ENCODE measurements around the gene MT3.
"Not testable (repeated sequence)": the region's sequence is repeated elsewhere in the genome, so short reads cannot be mapped to it uniquely, and the experiment has no call there.

Gene MT3

DNA sequence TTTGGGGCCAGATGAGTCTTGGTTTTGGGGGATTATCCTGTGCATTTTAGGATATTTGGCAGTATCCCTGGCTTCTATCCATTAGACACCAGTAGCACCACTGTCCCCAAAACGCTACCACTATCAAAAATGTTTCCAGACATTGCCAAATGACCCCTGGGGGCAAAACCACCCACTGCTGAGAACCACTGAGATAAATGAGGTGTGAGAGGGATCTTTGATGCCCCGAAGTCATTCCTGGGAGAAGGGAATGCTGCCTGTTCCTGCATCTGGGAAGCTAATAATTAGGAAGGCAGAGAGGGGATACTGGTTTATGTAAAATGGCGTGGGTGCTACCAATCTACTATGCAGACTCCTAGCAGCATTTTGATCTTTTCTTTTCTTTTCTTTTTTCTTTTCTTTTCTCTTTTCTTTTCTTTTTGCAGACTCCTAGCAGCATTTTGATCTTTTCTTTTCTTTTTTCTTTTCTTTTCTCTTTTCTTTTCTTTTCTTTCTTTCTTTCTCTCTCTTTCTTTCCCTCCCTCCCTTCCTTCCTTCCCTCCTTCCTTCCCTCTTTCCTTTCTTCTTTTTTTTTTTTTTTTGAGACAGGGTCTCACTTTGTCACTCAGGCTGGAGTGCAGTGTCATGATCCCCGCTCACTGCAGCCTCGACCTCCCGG, 8.8 kb upstream of the MT3 start:
- DNase-seq, result no peak

DNA sequence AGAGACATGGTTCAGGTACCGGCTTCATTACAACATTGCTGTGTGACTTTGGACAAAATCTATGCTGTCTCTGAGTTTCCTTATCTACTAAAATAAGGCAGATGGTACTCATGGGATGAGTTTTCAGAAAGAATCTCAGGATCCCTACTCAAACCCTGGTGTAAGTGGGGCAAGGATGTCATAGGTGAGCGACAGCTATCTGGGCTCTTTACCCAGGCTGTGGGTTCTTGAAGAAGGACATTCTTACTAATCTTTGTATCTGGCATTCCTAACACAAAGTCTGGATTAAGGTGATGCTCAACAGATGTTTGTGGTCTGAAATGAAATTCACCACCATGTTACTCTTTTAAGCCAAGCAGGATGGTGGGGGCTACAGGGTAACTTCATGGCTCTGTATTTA, 6.4 kb upstream of the MT3 start:
- not testable (repeated sequence) for DNase-seq

DNA sequence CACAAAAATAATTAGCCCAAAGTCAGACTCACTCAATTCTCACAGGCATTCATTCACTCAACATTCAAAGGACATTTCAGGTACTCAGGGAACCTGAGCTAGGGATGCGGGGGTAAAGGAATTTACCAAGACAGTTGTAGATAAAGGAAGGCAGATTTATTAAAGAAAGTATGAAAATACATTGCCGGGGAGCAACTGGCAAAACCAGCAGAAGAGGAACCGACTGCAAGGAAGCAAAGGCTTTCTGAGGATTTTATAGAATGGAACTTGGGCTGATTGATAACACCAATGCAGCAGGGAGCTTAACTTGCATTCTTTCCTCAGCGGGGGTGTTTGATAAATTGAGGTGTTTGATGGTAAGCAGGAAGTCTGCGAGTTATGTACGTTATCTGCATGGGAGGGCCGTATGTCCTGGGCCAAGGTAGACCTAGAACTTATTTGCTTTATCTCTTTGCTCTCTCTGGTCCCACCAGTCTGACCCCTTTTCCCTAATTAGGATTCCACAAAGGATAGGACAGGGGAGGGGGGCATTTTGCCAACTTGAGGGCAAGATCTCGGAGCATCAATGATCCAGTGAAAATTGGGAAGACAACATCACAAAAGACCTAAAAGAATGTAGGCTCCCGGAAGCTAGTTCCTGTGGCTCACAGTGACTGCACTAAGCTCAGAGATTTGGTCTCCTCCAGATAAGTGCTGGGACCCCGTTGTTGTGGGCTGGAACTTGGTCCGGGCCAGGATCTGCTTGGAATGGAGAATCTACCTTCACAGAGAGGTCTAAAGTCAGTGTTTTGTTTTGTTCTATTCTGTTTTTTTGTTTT, 5.8 kb upstream of the MT3 start:
- no peak for DNase-seq

DNA sequence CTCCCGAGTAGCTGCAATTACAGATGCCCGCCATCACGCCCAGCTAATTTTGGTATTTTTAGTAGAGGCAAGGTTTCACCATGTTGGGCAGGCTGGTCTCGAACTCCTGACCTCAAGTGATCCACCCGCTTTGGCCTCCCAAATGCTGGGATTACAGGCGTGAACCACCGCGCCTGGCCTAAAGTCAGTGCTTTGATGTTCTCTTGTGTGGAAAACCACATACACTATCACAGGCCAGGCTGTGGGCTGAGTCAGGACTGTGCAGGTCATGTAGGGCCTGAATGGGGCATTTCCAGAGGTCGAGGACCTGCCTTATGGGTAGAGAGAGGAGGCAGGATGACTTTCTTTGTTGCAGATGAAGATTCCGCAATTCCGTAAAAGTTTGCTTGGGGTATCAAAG, 5.1 kb upstream of the MT3 start:
- no peak for DNase-seq

DNA sequence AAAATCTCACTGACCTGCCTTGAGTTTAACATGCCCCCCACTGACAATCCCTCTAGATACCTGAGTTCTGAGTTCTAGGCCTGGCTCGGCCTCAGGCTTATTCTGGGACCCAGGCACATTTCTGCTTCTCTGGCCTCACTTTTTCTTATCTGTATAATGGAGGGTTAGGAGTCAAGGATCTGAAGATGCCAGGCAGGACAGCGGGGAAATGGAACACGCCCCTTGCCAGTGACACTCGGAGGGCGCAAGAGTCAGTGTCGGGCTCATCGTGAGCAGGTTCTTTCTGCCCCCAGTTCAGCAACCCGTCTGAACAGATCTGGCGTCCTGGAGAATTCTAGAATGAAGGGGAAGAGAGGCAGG, 567 bp upstream of the MT3 start:
- DNase-seq, result no peak

DNA sequence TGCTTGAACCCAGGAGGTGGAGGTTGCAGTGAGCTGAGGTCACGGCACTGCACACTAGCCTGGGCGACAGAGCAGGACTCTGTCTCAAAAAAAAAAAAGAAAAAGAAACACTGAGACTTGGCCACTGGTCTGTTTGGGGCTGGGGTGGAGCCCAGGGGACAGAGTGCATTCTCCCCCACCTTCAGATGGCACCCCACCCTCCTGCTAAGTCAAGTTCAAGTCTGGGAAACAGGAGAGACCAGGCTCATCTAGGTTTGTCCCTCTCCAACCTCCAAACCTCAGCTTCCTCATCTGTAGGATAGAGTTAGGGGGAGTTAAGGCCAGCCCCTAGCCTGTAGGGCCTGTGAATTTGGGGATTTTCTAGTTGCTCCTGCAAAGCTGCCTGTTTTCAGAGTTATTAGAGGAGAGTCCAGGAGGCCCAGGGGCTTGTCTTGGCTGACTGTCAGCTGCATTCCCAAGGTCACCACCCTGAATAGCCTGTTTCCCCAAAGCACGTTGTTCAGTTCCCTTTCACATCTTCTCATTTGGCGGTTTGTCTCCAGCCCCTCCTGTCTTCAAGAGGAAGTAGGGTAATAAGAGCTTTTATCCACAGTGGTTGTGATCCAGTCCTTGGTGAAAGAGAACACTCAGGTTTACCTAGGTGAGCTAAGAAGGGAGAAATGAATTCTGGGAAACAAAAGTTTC, 2.2 kb downstream of the MT3 start:
- DNase-seq, result no peak

DNA sequence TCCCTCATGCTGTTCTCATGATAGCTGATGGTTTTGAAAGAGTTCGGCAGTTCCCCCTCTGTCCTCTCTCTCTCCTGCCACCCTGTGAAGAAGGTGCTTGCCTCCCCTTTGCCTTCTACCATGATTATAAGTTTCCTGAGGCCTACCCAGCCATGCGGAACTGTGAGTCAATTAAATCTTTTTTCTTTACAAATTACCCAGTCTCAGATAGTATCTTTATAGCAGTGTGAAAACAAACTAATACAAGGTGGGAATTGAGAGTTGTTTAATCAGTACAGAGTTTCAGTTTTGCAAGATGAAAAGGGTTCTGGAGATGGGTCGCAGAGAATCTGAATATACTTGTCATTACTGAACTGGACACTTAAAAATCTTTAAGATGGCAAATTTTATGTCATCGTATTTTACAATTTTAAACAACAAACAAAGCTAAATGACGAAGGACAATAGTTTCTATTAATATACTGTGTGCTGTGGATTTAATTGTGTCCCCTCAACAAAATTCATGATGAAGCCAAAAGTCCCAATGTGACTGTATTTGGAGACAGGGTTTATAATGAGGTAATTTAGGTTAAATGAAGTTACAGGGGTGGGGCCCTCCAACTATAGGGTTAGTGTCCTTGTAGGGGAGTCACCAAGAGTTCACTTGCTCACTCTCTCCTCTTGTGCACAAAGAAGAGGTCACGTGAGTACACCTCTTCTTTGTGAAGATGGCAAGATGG, 4.4 kb downstream of the MT3 start:
- no peak for DNase-seq

DNA sequence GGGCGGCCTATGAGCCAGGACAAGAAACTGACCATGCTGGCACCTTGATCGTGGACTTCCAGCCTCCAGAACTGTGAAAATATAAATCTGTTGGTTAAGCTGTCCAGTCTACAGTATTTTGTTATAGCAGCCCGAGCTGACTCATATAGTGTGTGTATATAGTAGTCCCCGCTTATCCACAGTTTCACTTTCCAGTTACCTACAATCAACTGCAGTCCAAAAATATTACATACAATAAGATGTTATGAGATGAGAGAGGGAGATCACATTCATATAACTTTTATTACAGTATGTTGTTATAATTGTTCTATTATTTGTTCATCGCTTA, 4.9 kb downstream of the MT3 start:
- no peak for DNase-seq

DNA sequence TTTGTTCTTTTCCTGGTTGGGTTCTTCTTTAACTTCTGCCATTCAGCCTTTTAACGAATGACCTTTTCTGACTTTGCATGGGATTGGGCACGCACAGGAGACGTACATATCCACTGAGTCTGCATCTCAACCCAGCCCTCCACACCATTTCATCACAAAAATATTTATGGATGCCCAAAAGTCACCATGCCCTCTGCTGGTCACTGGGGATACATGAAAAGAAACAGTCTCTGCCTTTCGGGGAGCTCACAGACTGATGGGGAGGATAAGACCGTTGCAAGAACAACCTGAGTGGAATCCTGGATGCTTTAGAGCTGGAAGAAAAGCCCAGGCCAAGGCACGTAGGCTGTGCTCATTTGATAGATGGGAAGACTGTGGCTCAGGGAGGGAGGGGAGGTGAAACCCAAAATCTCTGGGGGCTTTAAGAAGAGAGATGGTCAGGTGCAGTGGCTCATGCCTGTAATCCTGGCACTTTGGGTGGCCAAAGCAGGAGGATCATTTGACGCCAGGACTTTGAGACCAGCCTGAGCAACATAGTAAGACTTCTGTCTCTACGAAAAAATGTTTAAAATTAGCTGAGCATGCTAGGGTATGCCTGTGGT, 11.2 kb downstream of the MT3 start:
- peak; percentile 43 for DNase-seq

DNA sequence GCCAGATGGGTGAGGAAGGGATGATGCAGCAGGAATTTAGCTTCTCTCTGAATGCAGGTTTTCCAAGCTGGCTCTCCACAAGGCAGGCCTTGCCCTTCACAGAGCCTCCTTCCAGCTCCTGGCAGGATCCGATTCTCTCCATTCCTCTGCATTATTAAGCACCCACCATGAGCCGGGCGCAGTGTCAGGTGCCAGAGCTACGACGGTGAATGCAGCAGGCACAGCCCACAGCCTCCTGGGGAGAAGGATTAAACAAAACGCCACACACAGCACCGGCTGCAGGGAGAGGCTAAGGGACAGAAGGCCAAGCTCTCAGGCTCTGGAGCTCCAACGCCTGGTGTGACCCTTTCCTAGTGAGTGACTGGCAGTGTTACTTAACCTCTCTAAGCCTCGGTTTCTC, 12.0 kb downstream of the MT3 start:
- DNase-seq, result no peak

DNA sequence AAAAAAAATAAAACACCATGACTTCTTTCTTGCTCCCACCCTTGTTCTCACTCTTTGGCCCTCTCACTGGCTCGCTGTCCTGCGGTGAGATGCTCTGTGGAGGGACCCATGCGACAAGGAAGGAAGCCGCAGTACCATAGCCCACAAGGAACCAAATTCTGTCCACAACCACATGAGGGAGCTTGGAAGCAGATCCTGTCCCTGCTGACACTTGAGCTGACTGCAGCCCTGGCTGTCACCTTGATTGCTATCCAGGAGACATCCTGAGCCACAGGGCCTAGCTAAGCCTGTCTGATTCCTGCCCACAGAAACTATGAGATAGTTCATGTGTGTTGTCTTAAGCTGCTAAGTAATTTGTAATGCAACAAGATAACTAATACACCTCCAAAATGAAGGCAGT, 14.3 kb downstream of the MT3 start:
- no peak for DNase-seq

DNA sequence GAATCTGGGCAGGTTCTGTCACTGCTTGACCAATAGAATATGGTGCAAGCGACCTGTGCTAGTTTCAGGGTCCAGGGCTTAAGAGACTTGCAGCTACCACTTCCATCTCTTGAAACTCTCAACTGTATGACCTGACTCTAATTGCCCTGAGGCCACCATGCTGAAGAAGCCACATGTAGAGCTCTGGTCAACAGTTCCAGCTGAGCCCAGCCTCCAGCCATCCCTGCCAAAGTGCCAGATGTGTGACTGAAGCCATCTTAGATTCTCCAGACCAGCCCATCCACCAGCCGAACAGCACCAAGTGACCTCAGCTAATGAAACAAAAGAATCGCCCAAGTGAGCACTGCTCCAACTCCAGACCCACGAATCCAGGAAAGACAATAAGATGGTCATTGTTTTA, 15.6 kb downstream of the MT3 start:
- no peak for DNase-seq

DNA sequence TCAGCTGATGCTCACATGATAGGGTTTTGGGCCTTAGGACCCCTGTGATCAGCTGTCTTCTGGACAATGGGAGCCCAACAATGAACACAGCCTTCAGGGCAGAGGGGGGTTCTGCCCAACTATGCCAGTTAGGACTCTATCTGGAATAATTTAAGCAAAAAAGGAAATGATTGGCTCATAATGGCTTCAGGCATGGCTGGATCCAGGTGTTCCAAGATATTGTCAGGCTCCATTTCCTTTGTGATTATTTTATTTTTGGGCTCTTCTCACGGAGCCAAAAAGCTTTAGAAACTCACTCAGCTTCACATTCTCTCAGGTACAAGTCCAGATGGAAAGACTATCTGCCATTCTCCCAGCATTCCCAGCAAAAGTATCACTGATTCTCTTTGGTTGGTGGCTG, 16.1 kb downstream of the MT3 start:
- no peak for DNase-seq

DNA sequence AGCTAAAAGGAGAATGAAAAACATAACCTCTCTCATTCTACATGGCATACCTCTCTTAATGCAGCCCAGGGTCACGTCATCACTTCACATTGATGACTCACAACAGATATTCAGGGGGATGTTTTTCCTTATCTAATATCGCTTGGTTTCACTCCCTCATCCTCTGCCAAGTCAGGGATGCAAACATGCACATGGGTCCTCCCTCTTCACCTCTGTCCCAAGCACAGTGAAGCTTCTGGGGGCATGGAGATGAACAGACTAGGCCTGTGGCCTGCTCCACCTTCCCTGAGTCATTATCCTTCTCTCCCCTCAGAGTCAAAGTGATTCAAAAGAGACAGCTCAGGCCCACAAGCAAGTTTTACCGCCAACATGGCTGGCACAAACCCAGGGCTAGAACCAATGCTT, 16.7 kb downstream of the MT3 start:
- no peak for DNase-seq

DNA sequence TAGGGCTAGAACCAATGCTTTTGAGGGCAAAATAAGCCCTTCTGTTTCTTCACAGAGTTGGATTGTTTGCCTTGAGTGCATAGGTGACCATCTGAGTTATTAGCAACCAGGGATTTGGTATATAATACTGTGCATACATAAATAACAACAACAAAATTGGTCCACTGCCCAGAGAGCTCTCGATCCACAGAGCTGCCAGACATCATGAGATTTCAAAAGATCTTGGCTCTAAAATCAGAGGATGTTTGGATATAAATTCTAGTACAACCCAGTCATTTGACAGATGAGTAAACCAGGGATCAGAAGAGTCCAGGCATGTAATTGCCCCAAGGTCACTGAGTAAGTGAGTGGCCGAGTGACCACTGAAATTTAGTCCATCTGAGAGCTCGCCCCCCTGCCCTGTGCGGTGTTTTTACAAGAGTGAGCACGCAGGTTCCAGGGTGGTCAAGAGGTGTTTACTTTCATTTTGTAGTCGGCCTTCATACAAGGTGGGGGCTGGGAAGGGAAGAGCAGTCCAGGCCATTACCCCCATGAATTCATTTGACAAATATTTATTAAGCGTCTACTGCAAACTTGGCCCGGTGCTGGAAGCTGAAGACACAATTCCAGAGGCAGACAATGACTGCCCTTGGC, 17.3 kb downstream of the MT3 start:
- no peak for DNase-seq

DNA sequence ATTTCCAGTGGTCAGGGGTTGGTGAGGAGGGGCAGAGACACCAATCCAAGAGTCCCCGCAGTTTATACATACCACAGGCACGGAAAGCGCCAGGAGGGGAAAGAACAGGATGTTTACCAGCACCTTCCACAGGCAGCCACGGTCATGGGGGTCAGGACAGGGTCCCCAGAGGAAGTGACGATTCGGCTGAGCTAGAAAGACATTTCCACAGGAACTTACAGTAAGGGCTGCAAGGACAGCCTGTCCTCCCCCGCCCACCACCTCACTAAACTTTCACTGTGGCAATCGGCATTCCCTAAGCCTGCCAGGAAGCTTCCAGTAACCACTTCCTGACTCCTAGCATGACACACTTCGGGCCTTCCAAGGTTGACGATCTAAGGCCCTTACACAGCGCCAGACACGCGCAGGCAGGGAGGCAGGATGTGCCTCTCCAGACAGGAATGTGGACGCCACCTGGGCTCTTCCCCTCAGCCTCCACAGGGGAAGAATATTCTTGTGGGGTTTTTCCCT, 17.8 kb downstream of the MT3 start:
- no peak for DNase-seq

DNA sequence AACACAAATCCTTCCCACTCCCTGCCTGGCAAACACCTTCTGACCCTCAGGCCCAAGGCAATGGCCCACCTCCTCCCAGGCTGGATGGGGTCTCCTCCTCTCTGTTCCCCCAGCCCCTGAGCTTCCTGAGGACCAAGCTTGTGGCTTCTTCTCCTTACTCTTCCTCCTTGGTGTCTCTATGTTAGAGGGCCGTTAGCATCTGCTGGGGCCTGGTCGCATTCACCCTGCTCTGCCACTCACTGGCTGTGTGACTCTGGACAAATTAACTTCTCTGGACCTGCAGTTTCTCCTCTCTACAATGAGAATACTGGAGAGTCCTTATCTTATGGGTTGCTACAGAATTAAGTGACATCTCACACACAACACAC, 18.3 kb downstream of the MT3 start:
- DNase-seq, result no peak

DNA sequence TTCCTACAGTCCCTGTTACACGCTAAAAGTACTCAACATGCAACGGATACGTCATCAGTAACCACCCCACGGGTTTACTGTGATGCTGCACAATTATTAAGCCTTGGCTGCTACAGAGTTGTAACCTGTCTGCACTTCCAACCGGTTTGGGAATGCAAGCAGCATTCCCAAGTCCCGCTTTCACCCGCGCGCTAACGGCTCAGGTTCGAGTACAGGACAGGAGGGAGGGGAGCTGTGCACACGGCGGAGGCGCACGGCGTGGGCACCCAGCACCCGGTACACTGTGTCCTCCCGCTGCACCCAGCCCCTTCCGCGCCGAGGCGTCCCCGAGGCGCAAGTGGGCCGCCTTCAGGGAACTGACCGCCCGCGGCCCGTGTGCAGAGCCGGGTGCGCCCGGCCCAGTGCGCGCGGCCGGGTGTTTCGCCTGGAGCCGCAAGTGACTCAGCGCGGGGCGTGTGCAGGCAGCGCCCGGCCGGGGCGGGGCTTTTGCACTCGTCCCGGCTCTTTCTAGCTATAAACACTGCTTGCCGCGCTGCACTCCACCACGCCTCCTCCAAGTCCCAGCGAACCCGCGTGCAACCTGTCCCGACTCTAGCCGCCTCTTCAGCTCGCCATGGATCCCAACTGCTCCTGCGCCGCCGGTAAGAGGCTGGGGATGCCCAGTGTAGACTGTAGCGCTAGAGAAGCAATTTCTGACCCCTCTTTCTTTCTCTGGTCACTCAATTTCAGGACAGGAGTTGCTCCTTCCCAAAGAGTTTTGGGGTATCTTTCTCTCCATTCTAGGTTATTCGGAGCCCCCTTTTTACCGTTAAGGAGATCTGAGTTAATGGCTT, 18.9 kb downstream of the MT3 start, which contains the start of gene MT2A:
Gene MT2A (plus strand): TSS at position 542 of the 833 bp plus-strand sequence. CDS start 72 bp downstream, at position 614.
- DNase-seq, result peak; percentile 91

DNA sequence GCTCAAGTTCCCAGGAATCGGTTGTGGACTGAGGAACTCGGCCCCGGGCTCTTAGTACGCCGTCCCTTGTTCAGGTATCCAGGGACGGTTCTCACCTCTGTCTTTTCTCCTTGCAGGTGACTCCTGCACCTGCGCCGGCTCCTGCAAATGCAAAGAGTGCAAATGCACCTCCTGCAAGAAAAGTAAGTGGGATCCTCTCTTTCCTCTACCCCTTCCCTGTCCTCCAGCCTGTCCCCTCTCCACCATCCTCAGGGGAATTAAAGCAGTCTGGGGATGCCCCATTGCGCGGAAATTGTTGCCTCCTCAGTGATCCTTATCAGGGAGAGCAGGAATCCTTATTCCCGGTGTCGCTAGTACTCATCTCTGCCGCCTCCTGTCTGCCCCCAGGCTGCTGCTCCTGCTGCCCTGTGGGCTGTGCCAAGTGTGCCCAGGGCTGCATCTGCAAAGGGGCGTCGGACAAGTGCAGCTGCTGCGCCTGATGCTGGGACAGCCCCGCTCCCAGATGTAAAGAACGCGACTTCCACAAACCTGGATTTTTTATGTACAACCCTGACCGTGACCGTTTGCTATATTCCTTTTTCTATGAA, 19.6 kb downstream of the MT3 start:
- DNase-seq, result no peak

DNA sequence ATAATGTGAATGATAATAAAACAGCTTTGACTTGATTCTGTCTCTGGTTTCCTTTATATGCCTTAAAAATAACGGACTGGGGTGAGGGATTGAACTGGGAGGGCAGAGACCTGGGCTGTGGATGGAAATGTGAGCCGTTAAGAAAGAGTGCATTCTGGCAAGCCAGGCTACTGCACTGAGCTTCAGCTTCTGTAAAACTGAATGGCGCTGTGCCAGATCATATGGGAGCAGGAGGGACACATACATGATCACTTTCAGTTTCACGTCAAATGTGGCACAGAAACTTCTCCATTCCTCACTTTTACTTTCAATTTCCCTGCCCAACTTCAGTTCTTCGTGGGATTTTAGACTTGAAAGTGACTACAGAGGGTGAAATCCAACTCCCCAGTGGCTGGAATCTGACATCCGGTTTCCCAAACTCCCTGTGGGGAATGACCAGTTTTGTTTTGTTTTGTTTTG, 20.2 kb downstream of the MT3 start:
- DNase-seq, result peak; percentile 69

DNA sequence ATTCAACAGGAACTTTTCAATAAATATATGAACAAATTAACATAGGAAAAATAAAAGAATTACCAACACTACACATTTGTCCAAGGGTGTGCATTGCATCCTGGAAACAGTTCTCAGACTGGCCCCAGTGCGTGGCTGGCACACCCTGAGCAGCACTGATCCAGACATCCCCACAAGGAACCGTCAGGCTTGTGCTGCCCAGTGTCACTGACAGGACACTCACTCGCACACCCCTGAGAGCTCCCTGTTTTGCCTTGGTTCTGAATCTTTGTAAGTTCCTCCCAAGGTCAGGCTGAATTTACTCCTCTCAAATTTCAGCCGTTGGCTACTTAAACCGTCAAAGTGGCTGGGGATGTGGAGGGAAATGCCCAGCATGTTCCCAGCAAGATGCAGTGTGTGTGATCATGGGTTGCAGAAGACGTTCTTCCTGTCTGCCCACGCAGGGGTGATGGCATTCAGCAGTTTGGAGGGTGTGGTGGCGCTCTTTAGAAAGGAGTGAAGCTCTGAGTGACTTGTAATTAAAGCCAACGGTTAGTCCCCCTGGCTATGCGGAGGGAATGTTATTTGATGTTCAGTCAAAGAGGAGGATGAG, 20.8 kb downstream of the MT3 start:
- DNase-seq, result peak; percentile 79

Data from activated naive CD4-positive, alpha-beta T cell treated with Interleukin-2 at 50 U/mL for 16 hours (primary cell).